ENCODE results near the gene C13orf46. TPM values are rescaled to one million over a fixed set of nuclear protein-coding genes. Genes with fewer than 3 reads are reported as not detected.
"Not testable (repeated sequence)": the region's sequence is repeated elsewhere in the genome, so short reads cannot be mapped to it uniquely, and the experiment has no call there.

The C13orf46 gene
- polyA plus RNA-seq (ENCODE audit: insufficient read length in 4 of 4) = under 1 TPM; 0.04 to 0.23 (median 0.14) TPM

DNA sequence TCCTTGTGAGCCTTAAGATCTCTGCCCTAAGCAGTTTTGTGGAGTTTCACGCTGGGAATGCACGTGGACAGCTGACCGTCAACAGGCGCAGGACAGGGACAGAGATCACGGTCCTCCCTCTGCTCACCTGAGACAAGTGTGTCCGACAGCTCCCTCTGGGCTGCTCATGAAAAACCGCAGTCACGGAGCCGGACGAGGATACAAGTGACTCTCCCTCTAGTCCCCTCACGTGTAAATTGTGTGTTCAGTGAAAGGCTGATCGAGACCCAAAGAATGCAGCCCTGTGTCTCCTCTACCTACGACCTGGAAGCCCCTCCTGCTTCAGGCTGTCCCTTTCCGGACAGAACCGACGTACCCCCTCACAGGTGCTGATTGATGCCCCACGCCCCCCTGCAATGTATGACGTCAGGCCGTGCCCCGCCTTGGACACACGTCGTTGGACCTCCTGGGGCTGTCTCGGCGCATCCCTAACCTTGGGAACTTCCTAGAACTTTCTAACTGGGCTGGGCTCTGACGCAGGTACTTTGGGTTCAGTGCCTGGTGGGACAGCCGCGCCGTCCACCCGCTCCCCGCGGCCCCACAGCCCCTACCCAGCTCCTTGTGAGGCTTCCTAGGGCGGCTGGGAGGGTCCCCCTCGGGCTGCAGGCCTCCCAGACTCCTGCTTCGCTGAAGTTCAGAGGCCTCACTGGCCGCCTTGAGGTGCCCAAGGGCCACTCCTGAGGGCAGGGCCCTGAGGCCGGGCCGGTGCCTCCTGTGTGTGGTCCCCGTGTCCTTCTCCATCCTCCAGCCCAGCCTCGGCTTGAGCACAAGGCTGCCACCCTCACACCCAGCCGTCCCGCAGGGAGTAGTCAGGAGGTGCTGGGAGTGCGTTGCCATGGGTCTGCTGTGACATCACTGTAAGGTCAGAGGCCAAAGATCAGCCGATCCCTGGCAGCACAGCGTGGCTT, at the start of gene C13orf46:
TSS of gene C13orf46 (minus strand) at position 859 of the 947 bp plus-strand sequence. CDS start at position 780, 79 bp downstream.
- DNase-seq (ENCODE audit: low read depth in 4 of 4, low spot score in 3 of 4) = no peak

DNA sequence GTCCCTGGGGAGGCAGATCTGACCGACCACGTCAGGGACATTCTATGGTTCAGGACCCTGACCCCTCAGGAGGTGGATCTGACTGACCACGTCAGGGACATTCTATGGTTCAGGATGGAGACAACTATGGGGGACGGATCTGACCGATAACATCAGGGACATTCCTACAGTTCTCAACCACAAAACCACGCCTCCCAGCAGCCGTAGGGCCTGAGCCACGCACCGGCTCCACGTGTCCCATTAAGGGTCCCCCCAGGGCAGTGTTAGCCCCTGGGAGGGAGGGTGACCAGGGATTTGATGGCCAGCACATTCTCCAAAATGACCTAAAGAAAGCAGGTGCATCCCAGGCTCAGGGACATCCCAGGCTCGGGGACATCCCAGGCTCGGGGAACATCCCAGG, 49.0 kb upstream of the C13orf46 start:
- no peak for DNase-seq (ENCODE audit: low read depth in 4 of 4, low spot score in 3 of 4)

DNA sequence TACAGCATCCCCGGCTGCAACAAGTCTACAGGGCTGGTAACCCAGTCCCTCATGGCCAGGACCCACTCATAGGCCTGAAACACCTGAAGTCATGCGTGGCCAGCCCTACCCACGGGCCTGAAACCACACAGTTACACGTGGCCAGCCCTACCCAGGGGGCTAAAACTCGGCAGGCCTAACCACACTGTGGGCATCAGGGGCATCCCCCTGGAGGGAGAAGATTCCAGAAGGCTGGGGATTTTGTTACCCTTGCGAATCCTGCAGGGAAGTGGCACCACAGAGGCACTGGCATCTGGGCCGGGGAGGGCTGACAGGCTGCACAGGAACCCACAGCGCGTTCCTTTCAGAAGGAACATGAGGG, 48.4 kb upstream of the C13orf46 start:
- no peak for DNase-seq (ENCODE audit: low read depth in 4 of 4, low spot score in 3 of 4)

DNA sequence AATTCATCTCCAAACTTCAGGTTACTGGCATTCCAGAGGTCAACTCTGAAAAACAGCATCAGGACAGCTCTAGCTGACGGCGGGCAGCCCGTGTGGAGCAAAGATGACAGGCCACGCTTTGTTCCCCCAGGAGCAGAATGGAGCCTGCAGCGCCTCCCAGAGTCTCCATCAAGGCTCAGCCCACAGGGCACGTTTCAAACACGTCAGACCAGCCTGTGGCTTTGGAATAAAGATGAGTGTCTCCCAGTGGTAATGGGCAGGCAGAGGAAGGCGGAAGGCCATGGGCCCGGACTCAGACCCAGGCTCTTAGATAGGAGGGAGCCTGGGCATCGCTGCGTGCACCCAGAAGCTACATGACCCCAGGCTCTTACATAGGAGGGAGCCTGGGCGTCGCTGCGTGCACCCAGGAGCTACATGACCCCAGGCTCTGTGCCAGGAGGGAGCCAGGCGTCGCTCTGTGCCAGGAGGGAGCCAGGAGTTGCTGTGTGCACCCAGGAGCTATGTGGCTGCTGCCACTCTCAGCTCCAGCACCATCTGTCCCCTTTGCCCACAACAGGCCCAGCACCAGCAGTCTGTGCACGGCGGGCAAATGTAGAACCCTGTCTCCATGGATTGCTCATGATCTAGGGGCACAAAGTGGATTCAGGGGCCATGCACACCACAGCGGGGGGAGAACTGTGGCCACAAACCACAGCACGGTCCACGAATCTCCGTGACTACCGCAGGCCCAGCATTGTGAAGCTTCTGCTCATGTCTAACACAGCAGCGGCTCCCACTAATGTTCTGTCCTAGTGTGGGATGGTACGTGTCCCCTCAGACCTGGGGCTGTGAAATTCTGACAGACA, 47.8 kb upstream of the C13orf46 start:
- DNase-seq (ENCODE audit: low read depth in 4 of 4, low spot score in 3 of 4) = no peak

DNA sequence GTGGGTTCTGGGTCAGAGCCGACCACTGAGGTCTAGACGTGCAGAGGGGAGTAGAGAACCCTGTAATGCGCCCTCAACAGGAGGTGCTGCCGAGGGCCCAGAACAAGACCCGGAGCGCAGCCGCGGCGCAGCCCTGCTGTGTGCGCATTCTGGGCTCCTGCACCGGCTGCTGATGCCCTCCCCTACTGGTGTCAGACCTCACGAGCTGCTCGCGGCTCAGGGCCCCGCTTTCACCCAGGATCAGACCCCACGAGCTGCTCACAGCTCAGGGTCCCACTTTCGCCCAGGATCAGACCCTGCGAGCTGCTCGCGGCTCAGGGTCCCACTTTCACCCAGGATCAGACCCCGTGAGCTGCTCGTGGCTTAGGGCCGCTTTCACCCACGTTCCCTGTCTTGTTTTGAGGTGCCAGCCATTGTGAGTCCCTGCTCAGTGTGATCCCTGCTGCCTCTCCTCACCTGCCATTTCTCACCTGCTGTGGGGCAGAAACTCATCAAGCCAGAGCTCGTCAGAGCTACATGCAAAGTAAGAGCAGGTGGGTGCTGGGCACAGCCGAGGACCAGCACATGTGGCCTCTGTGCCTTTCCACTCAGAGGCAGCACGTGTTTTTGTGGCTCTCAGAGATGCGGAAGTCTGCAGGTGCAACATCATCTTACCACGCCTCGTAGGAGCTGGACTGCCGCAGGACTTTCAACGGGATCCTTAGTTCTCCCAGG, 47.0 kb upstream of the C13orf46 start:
- DNase-seq (ENCODE audit: low read depth in 4 of 4, low spot score in 3 of 4) = no peak

DNA sequence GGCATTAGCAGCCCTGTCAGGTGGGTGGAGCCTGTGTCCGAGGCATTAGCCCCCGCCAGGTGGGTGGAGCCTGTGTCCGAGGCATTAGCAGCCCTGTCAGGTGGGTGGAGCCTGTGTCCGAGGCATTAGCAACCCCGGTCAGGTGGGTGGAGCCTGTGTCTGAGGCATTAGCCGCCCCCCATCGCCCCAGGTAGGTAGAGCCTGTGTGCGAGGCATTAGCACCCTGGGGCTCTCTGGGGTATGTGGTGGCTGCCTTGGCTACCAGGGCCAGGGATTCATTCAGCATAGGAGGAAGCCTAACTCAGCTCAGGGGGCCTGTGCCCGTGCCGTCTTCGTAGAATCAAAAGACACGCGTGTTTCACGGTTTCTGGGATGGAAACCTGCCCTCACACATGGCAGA, 46.3 kb upstream of the C13orf46 start:
- DNase-seq (ENCODE audit: low read depth in 4 of 4, low spot score in 3 of 4) = not testable (repeated sequence)

DNA sequence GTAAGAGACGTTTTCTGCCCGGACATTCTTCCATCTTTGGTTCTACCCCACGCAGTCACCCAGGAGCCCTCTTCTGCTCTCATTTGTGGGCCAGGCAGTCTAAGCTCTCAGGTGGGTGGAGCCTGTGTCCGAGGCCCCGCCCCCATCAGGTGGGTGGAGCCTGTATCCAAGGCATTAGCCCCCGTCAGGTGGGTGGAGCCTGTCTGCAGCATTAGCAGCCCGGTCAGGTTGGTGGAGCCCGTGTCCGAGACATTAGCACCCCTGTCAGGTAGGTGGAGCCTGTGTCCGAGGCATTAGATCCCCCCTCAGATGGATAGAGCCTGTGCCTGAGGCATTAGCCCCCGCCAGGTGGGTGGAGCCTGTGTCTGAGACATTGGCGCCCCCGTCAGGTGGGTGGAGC, 45.5 kb upstream of the C13orf46 start:
- DNase-seq (ENCODE audit: low read depth in 4 of 4, low spot score in 3 of 4) = no peak

DNA sequence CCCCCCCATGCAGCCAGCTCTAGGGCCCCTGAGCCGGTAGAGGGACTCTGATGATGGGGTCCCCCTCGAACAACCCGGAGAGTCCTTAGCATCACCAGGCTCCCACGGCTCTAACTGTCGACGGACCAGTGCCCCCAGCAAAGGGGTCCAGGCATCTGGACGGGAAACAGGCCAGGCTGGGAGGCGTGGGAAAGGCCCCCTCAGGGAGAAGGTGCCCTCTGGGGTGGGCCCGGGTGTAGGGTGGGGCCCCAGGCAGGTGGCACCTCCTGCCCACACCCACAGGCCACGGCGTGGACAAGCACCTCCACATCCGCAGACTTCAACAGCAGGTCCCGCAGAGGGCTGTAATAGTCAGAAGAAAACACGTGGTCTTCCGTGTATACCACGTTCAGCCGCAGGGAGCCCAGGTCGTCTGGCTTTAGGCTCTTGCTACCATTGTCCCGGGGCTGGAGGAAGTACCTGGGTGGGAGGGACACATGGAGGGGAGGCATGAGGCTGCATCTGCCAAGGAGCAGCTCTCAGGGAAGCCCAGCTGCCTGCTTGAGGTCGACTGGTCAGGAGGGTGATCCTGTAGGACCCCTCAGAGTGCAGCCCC, 44.7 kb upstream of the C13orf46 start:
- DNase-seq (ENCODE audit: low read depth in 4 of 4, low spot score in 3 of 4) = no peak

DNA sequence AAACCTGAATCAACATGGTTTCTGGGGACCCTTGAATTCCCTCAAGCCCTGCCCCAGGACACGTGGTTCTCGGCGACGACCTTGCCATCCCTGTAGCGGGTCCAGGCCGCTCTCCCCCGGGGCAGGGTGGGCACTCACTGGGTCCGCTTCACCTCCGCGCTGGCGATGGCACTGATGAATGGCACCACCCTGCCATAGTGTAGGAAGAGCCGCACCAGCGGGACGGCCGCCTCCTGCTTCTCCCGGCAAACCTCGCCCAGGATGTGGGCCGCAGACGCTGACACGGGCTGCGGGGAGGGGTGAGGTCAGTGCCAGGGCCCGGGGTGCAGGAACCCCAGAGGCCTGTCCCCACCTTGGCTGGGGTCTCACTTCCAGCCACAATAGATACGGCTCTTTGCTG, 44.1 kb upstream of the C13orf46 start:
- no peak for DNase-seq (ENCODE audit: low read depth in 4 of 4, low spot score in 3 of 4)

DNA sequence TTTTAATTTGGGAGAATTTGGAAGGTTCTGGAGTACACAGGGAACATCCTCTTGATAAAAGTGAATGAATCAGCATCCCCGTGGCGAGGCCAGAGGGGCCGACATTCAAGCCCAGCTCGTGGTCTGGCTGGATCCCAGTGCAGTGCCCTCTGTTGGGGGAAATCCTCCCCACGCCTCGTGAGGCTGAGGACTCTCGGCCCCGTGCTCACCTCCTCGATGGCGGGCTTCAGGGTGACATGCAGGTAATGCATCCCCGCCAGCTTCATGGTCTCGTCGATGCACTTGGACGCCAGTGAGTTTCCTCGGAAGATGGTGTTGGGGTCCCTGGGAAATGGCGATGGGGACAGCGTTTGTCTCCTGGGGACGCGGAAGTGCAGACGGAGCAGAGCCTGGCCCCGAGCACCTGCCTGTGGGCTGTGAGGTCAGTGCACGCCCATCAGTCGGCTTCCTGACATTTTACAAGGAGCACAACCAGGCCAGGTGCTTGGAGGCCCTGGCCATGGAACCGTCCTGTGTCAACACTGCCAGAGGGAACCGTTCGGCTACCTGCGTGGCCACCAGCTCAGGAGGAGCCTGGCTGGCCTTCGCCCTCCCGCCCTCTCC, 43.3 kb upstream of the C13orf46 start:
- no peak for DNase-seq (ENCODE audit: low read depth in 4 of 4, low spot score in 3 of 4)

DNA sequence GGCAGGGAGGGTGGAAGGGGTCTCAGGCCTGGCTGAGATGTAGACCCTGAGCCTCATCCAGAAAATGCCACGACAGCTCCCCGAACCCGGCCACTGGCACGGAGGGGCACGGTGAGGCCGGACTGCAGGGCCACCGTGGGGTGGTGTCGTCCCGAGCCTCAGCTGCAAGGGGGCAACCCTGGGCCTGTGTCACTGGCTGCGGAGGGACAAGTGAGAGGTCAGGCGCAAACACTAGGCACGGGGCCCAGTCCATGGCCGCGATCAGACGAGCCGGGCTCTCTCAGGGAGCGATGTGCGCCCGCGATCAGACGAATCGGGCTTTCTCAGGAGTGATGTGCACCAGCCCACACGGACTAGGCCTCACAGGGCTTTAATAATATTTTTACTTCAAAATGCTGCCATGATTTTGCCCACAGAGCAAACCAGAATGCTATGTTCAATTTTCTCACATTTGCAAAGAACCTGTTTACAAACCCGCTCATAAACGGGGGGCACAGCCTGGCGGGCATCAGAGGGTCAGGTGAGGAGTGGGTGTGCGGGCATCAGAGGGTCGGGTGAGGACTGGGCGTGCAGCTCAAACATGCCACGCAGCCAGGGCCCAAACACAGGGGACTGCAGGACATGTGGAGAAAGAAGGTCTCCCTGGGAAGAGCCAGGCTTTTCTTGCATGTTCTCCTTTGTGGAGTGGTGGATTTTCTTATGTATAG, 42.6 kb upstream of the C13orf46 start:
- DNase-seq (ENCODE audit: low read depth in 4 of 4, low spot score in 3 of 4) = no peak

DNA sequence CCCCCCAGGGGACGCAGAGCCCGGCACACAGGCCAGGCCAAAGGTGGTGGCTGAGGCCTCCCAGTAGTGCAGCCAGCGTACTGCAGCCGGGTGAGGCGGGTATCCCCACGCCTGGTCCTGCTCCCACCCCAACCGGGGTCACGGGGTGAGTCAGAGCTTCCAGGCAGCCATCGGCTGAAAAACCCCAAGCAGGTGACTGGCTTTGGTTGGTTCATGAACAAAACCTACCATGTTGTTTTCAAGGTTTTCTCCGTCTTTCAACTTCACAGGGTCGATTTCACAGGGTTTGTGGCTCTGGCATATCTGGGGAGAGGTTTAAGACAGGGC, 42.1 kb upstream of the C13orf46 start:
- DNase-seq (ENCODE audit: low read depth in 4 of 4, low spot score in 3 of 4) = no peak

DNA sequence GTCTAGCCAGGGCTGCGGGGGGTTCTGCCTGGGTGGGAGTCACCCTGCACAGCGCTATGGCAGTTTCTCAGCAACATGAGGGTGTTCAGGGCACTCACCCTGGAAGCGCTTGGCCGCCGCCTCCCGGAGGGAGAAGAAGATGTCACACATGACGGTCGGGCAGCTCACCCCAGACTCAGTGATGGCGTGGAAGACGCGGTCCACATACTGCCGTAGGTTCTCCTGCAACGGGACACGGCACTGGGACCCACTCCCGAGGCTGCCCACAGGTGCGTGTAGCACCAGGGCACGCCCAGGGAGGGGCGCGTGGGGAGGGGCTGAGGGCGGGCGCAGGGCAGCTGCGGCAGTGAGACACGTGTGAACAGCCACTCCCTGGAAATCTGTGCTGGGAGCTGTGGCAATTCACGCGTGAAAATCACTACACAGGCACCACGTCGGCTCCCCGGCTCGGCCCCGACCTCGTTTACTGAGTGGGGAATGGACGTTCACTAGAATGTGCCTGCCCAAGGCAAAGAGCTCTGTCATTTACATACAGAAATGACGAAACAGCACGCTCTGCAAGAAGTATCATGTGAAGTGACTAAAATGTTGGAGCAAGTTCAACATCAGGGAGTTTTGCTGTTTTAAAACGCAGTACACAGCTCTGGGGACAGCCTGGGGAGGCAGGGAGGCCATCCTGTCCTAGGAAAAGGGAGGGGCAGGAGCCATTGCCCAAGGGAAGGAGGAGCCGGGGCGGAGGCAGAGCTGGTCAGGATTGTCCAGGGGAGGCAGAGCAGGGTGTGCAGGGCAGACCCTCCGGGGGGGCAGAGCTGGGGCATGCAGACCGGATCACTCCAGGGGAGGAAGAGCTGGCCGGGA, 41.5 kb upstream of the C13orf46 start:
- no peak for DNase-seq (ENCODE audit: low read depth in 4 of 4, low spot score in 3 of 4)

DNA sequence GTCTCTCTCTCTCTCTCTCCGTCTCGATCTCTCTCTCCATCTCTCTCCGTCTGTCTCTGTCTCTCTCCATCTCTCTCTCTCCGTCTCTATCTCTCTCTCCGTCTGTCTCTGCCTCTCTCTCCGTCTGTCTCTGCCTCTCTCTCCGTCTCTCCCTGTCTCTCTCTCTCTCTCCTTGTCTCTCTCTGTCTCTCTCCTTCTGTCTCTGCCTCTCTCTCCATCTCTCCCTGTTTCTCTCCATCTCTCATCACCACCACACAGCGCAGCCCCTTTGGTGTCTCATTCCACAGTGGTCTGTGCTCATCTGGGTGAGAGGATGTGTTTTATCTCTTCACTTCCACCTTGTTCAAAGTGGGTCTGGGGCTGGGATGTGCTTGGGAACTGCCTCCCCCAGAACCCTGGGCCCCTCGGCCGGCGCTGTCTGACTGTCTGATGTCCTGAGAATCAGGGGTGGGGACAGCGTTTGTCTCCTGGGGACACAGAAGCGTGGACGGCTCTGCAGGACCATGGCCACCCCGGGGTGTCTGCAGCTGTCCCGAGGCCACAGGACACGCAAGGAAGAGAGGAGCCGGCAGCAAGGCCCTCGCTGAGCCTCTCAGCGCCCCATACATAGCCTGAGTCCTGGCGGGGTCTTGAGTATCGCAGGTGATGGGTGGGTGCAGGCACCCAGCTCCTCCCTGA, 40.2 kb upstream of the C13orf46 start:
- no peak for DNase-seq (ENCODE audit: low read depth in 4 of 4, low spot score in 3 of 4)

DNA sequence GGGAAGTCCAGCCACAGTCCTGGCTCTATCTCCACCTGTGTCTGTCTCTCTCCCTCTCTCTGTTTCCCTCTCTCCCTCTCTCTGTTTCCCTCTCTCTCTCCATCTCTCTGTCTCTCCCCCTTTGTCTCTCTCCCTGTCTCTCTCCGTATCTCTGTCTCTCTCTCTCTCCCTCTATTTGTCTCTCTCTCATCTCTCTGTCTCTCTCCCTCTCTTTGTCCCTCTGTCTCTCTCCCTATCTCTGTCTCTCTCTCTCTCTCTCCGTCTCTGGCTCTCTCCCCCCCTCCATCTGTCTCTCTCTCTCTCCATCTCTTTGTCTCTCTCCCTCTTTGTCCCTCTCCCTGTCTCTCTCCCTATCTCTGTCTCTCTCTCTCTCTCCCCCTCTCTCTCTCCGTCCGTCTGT, 39.5 kb upstream of the C13orf46 start:
- no peak for DNase-seq (ENCODE audit: low read depth in 4 of 4, low spot score in 3 of 4)

DNA sequence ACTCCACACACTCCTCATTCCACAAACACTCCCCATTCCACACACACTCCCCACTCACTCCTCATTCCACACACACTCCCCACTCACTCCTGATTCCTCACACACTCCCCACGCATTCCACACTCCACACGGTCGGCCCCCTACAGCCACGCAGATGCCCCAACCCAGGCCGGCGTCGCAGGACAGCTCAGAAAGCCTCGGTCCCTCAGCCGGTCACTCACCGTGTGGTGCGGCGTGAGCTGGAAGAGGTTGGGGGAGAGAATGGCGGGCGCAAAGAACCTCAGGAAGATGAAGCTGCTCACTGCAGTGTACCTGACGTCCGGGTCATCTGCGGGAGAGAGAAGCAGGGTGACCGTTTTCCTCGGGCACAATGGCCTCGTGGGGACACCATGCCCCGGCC, 39.0 kb upstream of the C13orf46 start:
- DNase-seq (ENCODE audit: low read depth in 4 of 4, low spot score in 3 of 4) = no peak

DNA sequence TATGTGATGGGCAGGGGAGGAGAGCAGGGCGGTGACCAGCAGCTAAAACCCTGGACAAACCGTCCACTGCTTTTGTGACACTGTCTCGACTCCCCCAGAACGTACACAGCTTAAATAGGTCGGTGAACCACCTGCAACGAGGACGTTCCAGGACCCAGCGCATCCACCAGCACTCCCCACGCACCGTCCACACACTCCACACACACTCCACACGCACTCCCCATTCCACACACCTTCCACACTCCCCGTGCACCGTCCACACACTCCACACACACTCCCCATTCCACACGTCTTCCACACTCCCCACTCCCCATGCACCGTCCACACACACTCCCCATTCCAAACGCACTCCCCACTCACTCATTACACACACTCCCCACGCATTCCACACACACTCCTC, 38.3 kb upstream of the C13orf46 start:
- DNase-seq (ENCODE audit: low read depth in 4 of 4, low spot score in 3 of 4) = no peak

DNA sequence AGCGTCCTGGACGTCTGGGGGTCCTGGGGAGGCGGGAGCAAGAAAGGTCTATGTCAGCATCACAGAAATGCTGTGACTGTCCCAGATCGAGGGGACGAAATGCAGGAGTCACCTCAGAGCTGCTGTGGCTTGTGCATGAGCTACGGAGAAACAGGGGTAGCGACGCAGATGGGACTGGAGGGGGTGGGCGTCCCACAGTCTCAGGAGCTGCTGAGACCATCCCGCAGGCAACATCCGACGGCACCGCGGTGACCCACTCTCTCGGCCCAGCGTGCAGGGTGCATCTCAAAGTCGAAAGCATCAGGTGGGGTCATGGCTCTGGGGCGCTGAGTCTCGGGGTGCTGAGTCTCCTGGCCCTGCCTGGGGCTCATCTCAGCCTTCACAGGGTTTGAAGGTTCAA, 37.4 kb upstream of the C13orf46 start:
- DNase-seq (ENCODE audit: low read depth in 4 of 4, low spot score in 3 of 4) = no peak

All from left renal pelvis (tissue), 4 donors.